MM.1S (cell line): ENCODE results near the gene INSIG2.

Experiments used
- CTCF ChIP-seq: fragments of 300-600 bp; sonication (generic); IDR thresholded peaks from 2 replicates; pipeline ENCODE4 v1.5.1; 2016; ENCODE audit warnings: antibody characterized with exemption, low read length, mixed read lengths
- EZH2 ChIP-seq: fragments of 300-600 bp; sonication (generic); optimal IDR thresholded peaks from 2 replicates; pipeline ENCODE3; 2017; ENCODE audit warnings: low read depth, mild to moderate bottlenecking, antibody characterized with exemption, low read length, mixed read lengths

- TF ChIP-seq CTCF = no peak
- TF ChIP-seq EZH2 = no peak
These were observed 39.0 kb upstream of the INSIG2 start for GRCh38 chr2:118049140-118049815.
